Measurements from ENCODE around the gene THRB.

Gene THRB

GRCh38 chr3:24344784-24345439, 149.7 kb downstream of the THRB start:
- no peak for DNase-seq

DNA sequence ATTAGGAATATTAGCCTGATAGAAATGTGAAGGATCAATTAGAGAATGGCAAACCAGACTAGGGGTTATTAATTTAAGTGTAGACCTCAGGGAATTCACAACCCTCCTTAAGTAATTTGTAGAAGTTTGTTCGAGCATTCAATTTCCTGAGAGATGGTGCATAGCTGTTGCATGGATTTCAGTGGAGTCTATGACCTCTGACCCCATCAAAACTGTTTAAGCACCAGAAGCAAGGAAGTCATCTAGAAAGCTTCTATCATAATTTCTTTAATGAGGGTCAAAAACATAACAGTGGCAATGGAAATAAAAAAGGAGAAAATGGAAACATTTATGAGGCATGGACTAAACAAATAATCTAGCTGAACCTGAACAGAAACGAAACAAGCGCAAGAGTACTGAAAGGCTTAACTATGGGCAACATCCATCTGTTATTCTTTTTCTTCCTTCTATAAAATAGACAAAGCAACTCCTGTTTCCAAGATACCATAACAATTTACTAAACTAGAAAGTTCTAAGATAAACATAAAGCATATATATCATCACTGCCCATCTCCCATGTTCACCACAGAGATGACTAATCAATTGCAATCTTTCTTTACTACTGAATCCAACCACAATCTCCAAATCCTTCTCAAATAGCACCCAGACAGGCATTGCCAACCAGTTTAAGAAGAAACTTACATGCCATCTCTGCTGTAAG, 151.4 kb downstream of the THRB start:
- DNase-seq = no peak

DNA sequence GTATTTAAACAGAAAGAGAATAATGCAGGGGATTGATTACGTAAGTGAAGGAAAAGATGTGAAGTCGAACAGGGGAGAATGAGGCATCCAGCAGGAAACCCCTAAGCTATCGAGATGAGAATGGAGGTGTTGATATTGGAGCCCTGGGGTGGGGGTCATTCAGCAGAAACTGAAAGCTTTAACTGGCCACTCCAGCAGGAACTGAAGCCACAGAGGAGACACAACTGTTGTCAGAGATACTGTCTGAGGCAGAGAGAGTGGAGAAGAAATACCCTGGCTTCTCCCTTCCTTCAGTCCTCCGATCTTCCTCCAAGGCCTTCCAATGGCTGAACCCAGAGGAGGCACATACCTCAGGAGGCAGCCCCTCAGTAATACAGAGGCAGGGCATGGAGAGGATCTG, 152.4 kb downstream of the THRB start:
- no peak for DNase-seq

GRCh38 chr3:24341668-24342067, 153.0 kb downstream of the THRB start:
- DNase-seq = no peak

GRCh38 chr3:24340966-24341365, 153.7 kb downstream of the THRB start:
- no peak for DNase-seq

DNA sequence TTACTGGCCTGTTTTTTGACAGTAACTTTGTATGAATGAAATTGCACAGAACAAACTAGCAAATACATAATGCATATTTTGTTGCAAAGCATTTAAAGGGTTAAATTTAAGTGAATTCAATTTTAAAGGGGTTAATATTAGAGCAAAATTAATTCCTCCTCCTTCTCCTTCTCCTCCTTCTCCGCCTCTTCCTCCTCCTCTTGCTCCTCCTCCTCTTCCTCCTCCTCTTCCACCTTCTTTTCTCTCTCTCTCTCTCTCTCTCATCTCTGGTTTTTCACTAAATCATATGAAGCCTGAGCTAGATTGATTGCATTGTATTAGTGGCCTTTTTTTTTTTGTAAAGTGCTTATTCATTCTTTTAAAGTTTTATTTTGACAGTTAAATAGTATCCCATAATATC, 154.5 kb downstream of the THRB start:
- no peak for DNase-seq

- DNase-seq = no peak
Measured at GRCh38 chr3:24339266-24339825, 155.3 kb downstream of the THRB start.

GRCh38 chr3:24338409-24339130, 156.1 kb downstream of the THRB start:
- no peak for DNase-seq

GRCh38 chr3:24336101-24336500, 158.5 kb downstream of the THRB start:
- no peak for DNase-seq

- no peak for DNase-seq
Measured at GRCh38 chr3:24332092-24332491, 162.6 kb downstream of the THRB start.

- DNase-seq = no peak
Measured at GRCh38 chr3:24323272-24323671, 171.4 kb downstream of the THRB start.

DNA sequence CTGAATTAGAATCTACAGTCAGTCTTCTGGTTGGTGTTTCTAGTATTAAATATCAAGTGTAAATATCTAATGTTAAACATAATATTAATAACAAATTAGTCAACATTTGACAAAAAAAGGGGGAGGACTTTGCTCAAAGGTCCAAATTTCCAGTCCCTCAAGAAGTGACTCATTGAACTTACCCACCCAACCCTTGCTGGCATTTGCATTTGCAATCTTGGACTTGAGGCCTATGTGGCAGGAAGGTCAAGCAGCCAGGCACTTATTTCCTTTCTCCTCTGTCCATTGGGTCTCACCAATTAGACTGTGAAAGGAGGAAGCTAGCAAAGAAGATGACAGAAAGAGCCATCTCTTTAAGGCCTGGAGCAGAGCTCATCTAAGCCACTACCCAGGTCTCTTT, 174.0 kb downstream of the THRB start:
- no peak for DNase-seq

DNA sequence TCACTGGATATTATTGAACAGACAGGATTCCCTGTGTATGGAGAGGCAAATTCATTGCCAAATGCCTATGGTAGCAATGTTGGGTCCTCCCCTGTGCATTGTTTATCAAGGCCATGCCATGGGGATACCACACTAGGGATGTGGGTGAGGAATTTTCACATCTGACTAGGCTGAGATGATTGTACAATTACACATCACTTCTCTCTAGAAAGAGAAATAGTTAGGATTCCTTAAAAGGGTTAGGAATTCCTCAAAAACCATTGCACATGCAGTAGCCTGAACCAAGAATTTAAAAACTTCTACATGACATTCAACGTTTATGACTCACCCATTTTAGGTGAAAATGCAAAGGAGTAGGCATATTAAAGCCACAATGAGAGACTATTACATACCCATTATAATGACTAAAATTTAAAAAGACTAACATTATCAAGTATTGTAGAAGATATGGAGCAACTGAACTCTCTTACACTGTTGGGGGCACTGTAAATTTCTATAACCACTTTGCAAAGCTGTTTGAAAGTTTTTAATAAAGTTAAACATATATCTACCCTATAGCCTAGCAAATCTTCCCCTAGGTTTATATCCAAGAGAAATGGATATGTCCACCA, 175.9 kb downstream of the THRB start:
- DNase-seq = no peak

GRCh38 chr3:24316887-24317383, 177.7 kb downstream of the THRB start:
- no peak for DNase-seq

GRCh38 chr3:24315971-24316370, 178.7 kb downstream of the THRB start:
- no peak for DNase-seq

- DNase-seq = no peak
Measured at GRCh38 chr3:24315356-24315755, 179.3 kb downstream of the THRB start.

- DNase-seq = no peak
Measured at GRCh38 chr3:24311881-24312280, 182.8 kb downstream of the THRB start.

DNA sequence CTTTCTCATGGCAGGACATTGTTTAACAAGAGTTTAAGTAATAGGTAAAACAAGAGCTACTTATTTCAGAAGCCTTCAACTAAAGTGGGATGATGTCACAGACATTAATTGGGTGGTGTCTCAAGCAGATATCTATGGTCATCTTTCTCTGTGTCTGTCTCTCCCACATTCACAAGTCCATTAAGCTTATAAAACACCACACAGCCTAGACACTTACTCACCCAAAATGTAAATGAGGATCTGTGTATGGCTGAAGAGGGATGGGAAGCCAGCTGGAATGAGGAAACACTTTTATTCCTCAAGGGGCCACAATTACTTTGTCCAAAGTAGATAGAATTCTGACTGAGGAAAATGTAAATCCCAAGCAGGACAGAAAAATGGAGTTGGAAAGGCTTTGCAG, 183.8 kb downstream of the THRB start:
- DNase-seq = no peak

DNA sequence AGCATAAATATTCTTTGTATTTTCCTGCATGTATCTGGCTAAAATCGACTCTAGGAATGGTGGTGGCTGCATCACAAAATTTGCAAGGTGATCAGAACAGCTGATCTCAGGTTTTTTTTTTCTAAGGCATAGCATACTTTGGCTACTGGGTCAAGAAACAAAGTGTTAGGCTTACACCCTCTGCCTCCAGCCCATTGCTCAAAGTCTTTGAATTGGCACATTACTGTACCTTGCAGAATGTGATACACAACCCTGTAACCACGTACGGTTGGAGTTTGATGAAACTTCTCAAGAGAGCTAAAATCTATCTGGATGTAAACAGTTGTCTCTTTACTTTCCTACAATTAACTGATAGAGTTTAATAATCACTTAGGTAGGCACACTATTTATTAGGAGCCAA, 188.1 kb downstream of the THRB start:
- no peak for DNase-seq

GRCh38 chr3:24305795-24306467, 188.7 kb downstream of the THRB start:
- DNase-seq = no peak

- no peak for DNase-seq
Measured at GRCh38 chr3:24303057-24303754, 191.4 kb downstream of the THRB start.

DNA sequence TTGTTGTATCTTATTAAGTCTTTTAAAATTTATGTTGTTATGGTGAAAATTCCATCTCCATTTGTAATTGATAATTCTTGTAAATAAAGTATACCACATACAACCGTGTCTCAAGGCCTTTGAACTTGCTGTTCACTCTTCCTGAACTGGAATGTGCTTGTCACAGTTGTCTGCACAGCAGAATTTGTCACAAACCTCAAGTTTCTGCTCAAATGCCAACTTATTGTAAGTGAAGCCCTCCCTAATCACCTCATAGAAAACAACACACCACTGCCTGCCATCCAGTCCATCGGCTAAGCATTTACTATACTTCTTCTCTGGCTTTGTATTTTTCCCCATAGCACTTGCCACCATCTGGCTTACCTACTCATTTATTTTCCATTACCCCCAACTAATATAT, 192.3 kb downstream of the THRB start:
- no peak for DNase-seq
